ENCODE measurements around the gene MOB3B.

The MOB3B gene

DNA sequence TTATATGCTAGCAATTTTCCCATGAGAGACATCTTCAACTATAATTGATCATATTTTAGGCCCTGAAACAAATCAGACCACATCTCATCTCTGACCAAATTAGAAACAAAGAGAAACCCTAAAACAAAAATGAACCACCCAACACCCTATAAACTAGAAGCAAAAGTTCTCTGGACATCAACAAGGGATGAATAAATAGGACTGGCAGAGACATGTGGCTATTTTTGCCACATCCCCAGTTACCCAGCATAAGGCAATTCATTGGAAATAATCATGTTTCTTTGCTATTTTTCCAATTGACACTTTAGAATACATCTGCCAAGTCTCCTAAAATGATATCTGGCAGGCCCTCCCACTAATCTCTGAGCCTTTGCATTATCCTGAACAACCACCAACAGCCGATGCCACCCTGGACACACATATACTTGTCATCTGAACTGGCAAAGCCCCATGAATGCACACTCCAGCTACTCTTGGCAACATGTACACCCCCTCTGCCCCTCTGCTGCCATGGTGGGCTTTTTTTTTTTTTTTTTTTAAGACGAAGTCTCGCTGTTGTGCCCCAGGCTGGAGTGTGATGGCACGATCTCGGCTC lies 179.1 kb downstream of the MOB3B start:
- H3K9ac ChIP-seq (ENCODE audit: low read depth in 1 of 2, low read length in 2 of 2) = no peak overlapping the region

DNA sequence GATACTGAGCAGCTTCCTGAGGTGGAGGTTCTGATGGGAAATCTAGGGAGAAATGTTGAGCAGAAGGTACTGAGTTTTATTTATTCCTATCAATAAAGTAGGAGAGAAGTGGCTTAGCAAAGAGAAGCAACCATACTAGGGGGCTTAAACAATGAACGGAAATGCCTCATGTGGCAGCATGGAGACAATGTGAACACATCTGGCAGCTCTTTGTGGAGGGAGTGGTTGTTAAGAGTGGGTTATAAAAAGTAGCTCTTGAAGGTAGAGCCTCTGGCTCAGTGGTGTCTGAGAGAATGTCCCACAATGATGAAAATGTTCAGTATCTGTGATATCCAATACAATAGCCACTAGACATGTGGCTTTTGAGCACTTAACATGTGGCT lies 179.9 kb downstream of the MOB3B start:
- Histone ChIP-seq H3K9me3 (ENCODE audit: control insufficient read depth in 2 of 2, low read length in 2 of 2) (no peaks in the 10 kb centered on the region), H3K27me3 (ENCODE audit: control insufficient read depth in 2 of 2, insufficient read depth in 2 of 2, low read length in 2 of 2) (no peaks in the 10 kb centered on the region), H3K9ac (ENCODE audit: low read depth in 1 of 2, low read length in 2 of 2) (no peak overlapping the region), H3K4me1 (ENCODE audit: control insufficient read depth in 2 of 2, insufficient read depth in 2 of 2, low read length in 2 of 2) (peaks cover 0 to 6% of the 10 kb centered on the region in 2 donors), H3K36me3 (ENCODE audit: control insufficient read depth in 2 of 2, insufficient read depth in 2 of 2, low read length in 2 of 2) (no peaks in the 10 kb centered on the region), H3K27ac (ENCODE audit: low read depth in 2 of 2, low read length in 2 of 2) (no peak overlapping the region), H3K4me3 (ENCODE audit: low read length in 2 of 2) (no peak overlapping the region)

More for the DNA sequence above, 179.1 kb downstream of the MOB3B start:
- H3K27me3 ChIP-seq (ENCODE audit: control insufficient read depth in 2 of 2, insufficient read depth in 2 of 2, low read length in 2 of 2) = no peaks in the 10 kb centered on the region
- no peaks in the 10 kb centered on the region for H3K36me3 ChIP-seq (ENCODE audit: control insufficient read depth in 2 of 2, insufficient read depth in 2 of 2, low read length in 2 of 2)
- H3K9me3 ChIP-seq (ENCODE audit: control insufficient read depth in 2 of 2, low read length in 2 of 2) = no peaks in the 10 kb centered on the region
- no peak overlapping the region for H3K4me3 ChIP-seq (ENCODE audit: low read length in 2 of 2)
- peaks cover 0 to 6% of the 10 kb centered on the region in 2 donors for H3K4me1 ChIP-seq (ENCODE audit: control insufficient read depth in 2 of 2, insufficient read depth in 2 of 2, low read length in 2 of 2)
- H3K27ac ChIP-seq (ENCODE audit: low read depth in 2 of 2, low read length in 2 of 2) = no peak overlapping the region

DNA sequence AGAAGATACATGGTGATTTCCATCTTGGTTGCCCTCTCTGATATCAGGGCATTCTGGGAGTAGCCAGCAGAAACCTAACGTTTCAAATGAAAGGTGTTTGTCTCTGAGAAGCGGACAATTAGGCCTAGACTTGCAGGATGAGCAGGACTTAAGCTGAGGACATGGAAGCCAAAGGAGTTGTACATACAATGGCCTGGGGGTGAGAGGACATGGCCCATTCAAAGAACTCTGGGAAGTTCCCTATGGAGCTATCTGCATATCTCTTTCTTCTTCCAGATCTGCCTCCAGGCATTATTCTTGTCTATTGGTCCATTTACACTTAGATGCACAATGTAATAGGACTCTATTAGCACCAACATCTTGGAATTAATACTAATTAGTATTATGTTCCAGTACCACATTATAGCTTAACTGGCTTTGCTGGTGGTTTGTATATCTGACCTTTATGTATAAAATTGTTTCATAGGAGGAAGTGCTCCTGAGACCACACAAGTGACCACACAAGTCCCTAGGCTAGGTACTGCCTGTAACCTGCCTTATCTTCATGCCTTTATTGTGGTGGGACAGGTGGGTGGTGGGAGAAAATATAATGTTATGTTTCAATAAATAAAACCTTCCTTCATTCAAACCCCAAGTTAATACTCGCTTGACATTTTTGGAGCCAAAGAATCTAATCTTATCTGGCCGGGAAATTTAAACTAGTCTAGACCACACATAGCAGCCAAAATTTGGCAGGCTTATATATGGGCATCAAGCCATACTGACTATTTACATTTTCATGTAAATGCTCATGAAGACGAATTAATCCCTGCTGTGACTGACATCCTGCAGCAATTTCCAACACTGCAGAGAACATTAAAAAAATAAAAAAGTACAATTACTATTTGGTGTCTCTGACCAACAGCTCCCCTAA lies 180.6 kb downstream of the MOB3B start:
- Histone ChIP-seq H3K4me3 (ENCODE audit: low read length in 2 of 2) (no peak overlapping the region), H3K36me3 (ENCODE audit: control insufficient read depth in 2 of 2, insufficient read depth in 2 of 2, low read length in 2 of 2) (no peaks in the 10 kb centered on the region), H3K9me3 (ENCODE audit: control insufficient read depth in 2 of 2, low read length in 2 of 2) (no peaks in the 10 kb centered on the region), H3K4me1 (ENCODE audit: control insufficient read depth in 2 of 2, insufficient read depth in 2 of 2, low read length in 2 of 2) (peaks cover 0 to 6% of the 10 kb centered on the region in 2 donors), H3K9ac (ENCODE audit: low read depth in 1 of 2, low read length in 2 of 2) (no peak overlapping the region), H3K27me3 (ENCODE audit: control insufficient read depth in 2 of 2, insufficient read depth in 2 of 2, low read length in 2 of 2) (no peaks in the 10 kb centered on the region), H3K27ac (ENCODE audit: low read depth in 2 of 2, low read length in 2 of 2) (no peak overlapping the region)

DNA sequence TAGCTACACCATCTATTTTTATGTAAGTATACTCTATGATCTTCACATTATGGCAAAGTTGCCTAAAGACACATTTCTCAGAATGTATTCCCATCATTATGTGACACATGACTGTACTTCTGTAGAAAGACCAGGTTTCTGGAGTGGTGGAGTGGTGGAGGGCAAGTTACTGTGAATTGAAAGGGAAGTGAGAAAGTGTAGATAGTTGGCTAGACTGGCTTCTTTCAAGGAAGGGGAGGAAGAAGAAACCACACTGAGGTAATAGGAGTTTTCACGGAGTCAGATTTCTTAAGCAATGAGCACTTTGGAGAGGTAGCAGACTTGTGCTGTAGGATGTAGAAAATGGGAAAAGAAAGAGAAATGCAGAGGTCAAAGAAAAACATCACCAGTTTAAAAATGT lies 181.7 kb downstream of the MOB3B start:
- Histone ChIP-seq H3K4me3 (ENCODE audit: low read length in 2 of 2) (no peak overlapping the region), H3K9ac (ENCODE audit: low read depth in 1 of 2, low read length in 2 of 2) (no peak overlapping the region), H3K4me1 (ENCODE audit: control insufficient read depth in 2 of 2, insufficient read depth in 2 of 2, low read length in 2 of 2) (peaks cover 0 to 6% of the 10 kb centered on the region in 2 donors), H3K36me3 (ENCODE audit: control insufficient read depth in 2 of 2, insufficient read depth in 2 of 2, low read length in 2 of 2) (no peaks in the 10 kb centered on the region), H3K9me3 (ENCODE audit: control insufficient read depth in 2 of 2, low read length in 2 of 2) (no peaks in the 10 kb centered on the region), H3K27me3 (ENCODE audit: control insufficient read depth in 2 of 2, insufficient read depth in 2 of 2, low read length in 2 of 2) (no peaks in the 10 kb centered on the region), H3K27ac (ENCODE audit: low read depth in 2 of 2, low read length in 2 of 2) (no peak overlapping the region)

DNA sequence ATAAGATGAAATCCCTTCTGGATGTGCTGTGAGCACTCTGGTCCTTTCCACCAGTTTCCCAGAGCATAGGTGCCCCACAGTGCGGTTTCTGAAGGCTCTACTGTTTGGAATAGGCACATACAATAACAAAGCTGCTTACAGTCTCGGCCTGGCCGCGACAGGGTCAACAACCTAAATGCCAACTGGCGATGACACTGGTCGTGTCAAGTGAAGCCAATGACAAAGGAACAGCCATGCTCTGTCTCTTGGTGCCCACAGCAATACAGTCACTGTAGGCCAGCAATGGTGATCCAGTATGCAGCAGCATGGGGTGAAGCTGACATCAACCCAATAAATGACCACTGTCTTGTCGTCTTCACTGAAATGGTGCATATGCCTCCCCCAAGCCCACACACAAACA lies 184.8 kb downstream of the MOB3B start:
- Histone ChIP-seq H3K4me1 (ENCODE audit: control insufficient read depth in 2 of 2, insufficient read depth in 2 of 2, low read length in 2 of 2) (peaks cover 8 to 19% of the 10 kb centered on the region in 2 donors), H3K9me3 (ENCODE audit: control insufficient read depth in 2 of 2, low read length in 2 of 2) (no peaks in the 10 kb centered on the region), H3K36me3 (ENCODE audit: control insufficient read depth in 2 of 2, insufficient read depth in 2 of 2, low read length in 2 of 2) (no peaks in the 10 kb centered on the region), H3K9ac (ENCODE audit: low read depth in 1 of 2, low read length in 2 of 2) (no peak overlapping the region), H3K27me3 (ENCODE audit: control insufficient read depth in 2 of 2, insufficient read depth in 2 of 2, low read length in 2 of 2) (no peaks in the 10 kb centered on the region), H3K27ac (ENCODE audit: low read depth in 2 of 2, low read length in 2 of 2) (no peak overlapping the region), H3K4me3 (ENCODE audit: low read length in 2 of 2) (no peak overlapping the region)

DNA sequence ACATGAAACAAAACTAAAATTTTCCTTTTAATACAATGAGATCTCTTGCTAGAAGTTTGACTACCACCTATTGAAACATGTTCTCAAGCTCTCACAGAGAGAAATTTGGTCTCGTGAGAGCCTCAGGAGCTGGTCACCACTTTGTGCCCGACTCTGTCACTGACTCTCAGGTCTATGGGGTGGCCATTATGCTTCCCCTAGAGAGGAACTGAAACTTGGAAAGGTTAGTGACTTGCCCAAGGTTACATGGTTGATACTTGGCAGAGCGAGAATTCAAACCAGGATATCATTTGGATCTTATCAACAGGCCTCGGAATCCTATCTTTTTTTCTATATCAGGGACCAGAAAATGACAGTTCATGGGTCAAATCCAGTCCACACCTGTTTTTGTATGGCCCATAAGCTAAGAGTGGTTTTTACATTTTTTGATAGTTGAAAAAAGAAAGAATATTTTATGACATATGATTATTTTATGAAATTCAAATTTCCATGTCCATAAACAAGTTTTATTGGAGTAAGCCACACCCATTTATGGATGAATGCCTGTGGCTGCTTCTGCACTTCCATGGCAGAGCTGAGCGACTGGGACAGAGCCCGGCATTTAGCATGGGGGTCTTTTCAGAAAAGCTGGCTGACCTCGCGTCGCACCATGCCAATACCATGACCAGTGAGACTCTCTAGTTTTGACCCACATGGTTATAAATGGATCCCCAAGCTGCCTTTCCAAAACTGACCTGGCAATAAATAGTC lies 187.9 kb downstream of the MOB3B start:
- Histone ChIP-seq H3K9me3 (ENCODE audit: control insufficient read depth in 2 of 2, low read length in 2 of 2) (no peaks in the 10 kb centered on the region), H3K27ac (ENCODE audit: low read depth in 2 of 2, low read length in 2 of 2) (peak overlapping the region; percentile 7 to 68), H3K4me1 (ENCODE audit: control insufficient read depth in 2 of 2, insufficient read depth in 2 of 2, low read length in 2 of 2) (peaks cover 30 to 39% of the 10 kb centered on the region in 2 donors), H3K36me3 (ENCODE audit: control insufficient read depth in 2 of 2, insufficient read depth in 2 of 2, low read length in 2 of 2) (no peaks in the 10 kb centered on the region), H3K4me3 (ENCODE audit: low read length in 2 of 2) (no peak overlapping the region), H3K9ac (ENCODE audit: low read depth in 1 of 2, low read length in 2 of 2) (no peak overlapping the region), H3K27me3 (ENCODE audit: control insufficient read depth in 2 of 2, insufficient read depth in 2 of 2, low read length in 2 of 2) (no peaks in the 10 kb centered on the region)

DNA sequence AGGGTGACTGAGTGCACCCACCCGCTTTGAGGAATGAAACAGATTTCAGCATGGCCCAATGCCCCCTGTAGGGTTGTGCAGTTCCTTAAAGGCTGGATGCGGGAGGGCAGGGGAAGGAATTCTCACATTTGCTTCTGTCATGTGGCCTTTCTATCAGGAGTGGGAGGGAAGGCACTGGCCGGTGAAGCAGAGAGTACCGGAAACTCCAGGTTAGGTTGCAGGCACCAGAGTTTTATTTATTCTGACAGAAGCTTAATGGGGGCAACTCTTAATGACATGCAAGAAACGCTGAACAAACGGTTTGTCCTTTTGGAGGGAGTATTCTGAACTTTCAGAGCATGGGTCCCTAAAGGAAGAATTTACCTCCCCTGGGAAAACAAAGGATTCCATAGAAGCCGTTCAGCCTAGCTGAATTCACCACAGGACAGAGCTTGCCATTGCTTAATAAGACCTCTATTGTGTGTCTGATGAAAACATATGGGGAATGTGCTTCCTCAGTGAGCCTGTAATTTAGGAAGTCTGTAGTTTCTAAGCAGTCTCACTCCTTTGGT lies 188.6 kb downstream of the MOB3B start:
- Histone ChIP-seq H3K27ac (ENCODE audit: low read depth in 2 of 2, low read length in 2 of 2) (peak overlapping the region; percentile 7 to 68), H3K27me3 (ENCODE audit: control insufficient read depth in 2 of 2, insufficient read depth in 2 of 2, low read length in 2 of 2) (no peaks in the 10 kb centered on the region), H3K36me3 (ENCODE audit: control insufficient read depth in 2 of 2, insufficient read depth in 2 of 2, low read length in 2 of 2) (no peaks in the 10 kb centered on the region), H3K4me1 (ENCODE audit: control insufficient read depth in 2 of 2, insufficient read depth in 2 of 2, low read length in 2 of 2) (peaks cover 30 to 39% of the 10 kb centered on the region in 2 donors), H3K9me3 (ENCODE audit: control insufficient read depth in 2 of 2, low read length in 2 of 2) (no peaks in the 10 kb centered on the region), H3K4me3 (ENCODE audit: low read length in 2 of 2) (no peak overlapping the region), H3K9ac (ENCODE audit: low read depth in 1 of 2, low read length in 2 of 2) (no peak overlapping the region)

DNA sequence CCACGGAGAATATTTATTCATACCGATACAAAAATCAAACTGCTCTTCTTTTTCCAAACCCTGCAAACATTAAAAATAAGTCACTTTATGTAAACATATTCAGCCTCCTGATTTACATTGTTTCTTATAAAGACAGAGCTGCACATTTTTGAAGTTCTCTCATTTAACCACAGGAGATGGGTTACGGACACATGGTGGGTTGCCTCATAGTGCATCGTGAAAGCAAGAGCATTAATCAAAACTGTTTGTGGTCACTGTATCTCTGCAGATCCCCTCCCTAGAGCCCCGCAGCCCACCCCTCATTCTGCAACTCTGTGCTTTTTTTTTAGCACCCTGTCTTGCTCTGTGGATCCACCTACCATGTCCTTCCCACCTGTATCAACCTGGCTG lies 189.3 kb downstream of the MOB3B start:
- Histone ChIP-seq H3K4me3 (ENCODE audit: low read length in 2 of 2) (no peak overlapping the region), H3K36me3 (ENCODE audit: control insufficient read depth in 2 of 2, insufficient read depth in 2 of 2, low read length in 2 of 2) (no peaks in the 10 kb centered on the region), H3K9ac (ENCODE audit: low read depth in 1 of 2, low read length in 2 of 2) (no peak overlapping the region), H3K27ac (ENCODE audit: low read depth in 2 of 2, low read length in 2 of 2) (peak overlapping the region in 1 of 2 donors; percentile 7), H3K9me3 (ENCODE audit: control insufficient read depth in 2 of 2, low read length in 2 of 2) (no peaks in the 10 kb centered on the region), H3K27me3 (ENCODE audit: control insufficient read depth in 2 of 2, insufficient read depth in 2 of 2, low read length in 2 of 2) (no peaks in the 10 kb centered on the region), H3K4me1 (ENCODE audit: control insufficient read depth in 2 of 2, insufficient read depth in 2 of 2, low read length in 2 of 2) (peaks cover 30 to 39% of the 10 kb centered on the region in 2 donors)

DNA sequence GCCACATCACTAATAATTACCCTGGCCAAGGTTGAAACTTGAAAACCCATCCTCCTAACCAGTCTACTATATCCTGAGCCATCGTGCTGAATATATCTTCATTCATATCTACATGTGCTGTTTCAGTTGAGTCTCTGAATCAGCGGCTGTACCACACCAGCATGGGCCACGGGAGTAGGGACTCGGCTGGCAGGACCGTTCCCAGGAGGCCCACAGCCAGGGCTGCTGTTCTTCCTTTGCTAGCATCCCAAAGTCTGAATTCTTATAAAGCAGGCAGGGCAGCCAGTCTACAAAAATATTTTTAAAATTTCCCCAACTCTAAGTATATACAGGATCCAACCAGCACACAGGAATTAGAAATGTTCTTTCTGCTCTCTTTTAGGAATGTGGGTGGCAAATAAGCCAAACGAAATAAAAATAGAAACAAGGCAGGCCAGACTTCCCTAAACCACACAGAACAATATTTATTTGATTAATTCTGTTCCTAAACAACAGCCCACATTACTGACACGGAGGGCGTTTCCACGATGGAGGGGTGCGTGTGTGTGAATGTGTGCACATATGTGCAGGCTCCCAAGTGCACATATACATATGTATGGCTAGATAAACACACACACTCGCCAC lies 189.8 kb downstream of the MOB3B start:
- peaks cover 30 to 39% of the 10 kb centered on the region in 2 donors for H3K4me1 ChIP-seq (ENCODE audit: control insufficient read depth in 2 of 2, insufficient read depth in 2 of 2, low read length in 2 of 2)
- no peak overlapping the region for H3K9ac ChIP-seq (ENCODE audit: low read depth in 1 of 2, low read length in 2 of 2)
- H3K27me3 ChIP-seq (ENCODE audit: control insufficient read depth in 2 of 2, insufficient read depth in 2 of 2, low read length in 2 of 2) = no peaks in the 10 kb centered on the region
- no peaks in the 10 kb centered on the region for H3K9me3 ChIP-seq (ENCODE audit: control insufficient read depth in 2 of 2, low read length in 2 of 2)
- no peaks in the 10 kb centered on the region for H3K36me3 ChIP-seq (ENCODE audit: control insufficient read depth in 2 of 2, insufficient read depth in 2 of 2, low read length in 2 of 2)
- H3K27ac ChIP-seq (ENCODE audit: low read depth in 2 of 2, low read length in 2 of 2) = peak overlapping the region in 1 of 2 donors; percentile 0
- no peak overlapping the region for H3K4me3 ChIP-seq (ENCODE audit: low read length in 2 of 2)

Data from mucosa of rectum (tissue), 2 donors.